H1 (cell line): Measurements from ENCODE around the gene MBD4. TPM values are rescaled to one million over a fixed set of nuclear protein-coding genes. Genes with fewer than 3 reads are reported as not detected.

ENCODE experiments used
- CTCF ChIA-PET: fragments of 300-600 bp; sonication (Branson Sonifier 250); formaldehyde crosslinking; loops from one replicate; lab custom pipeline; 2021; ENCODE audit not compliant: partially characterized antibody; lab: Charles Lee
- POLR2A ChIA-PET: fragments of 300-600 bp; sonication (Branson Sonifier 250); formaldehyde crosslinking; loops from one replicate; lab custom pipeline; 2021; ENCODE audit warnings: inconsistent platforms; ENCODE audit not compliant: partially characterized antibody; lab: Charles Lee
- DNase-seq, 2 experiments: peaks; one replicate each; pipeline versions ENCODE4 v3.0.0 to v3.0.0-alpha.2; 2010 to 2022; ENCODE audit warnings: low spot score in 2 of 2, low read depth in 1 of 2, mixed read lengths in 1 of 2
- FAIRE-seq: peaks from 2 replicates; lab custom pipeline; 2011; peaks lifted over from hg19 to GRCh38; lab: Jason Lieb, UNC
- H2AFZ ChIP-seq: 2 replicates; pipeline ENCODE4 v1.8.1; 2012; ENCODE audit warnings: low read length, inconsistent platforms
- H2AK5ac ChIP-seq: 2 replicates; pipeline ENCODE4 v1.6.1; 2013; ENCODE audit warnings: low read depth, low read length
- H2BK120ac ChIP-seq: replicated peaks from 2 replicates; pipeline ENCODE3; 2013; ENCODE audit warnings: low read depth, low read length, inconsistent platforms
- H2BK12ac ChIP-seq: 2 replicates; pipeline ENCODE4 v1.6.1; 2013; ENCODE audit warnings: low read depth, low read length
- H2BK15ac ChIP-seq: 2 replicates; pipeline ENCODE4 v1.6.1; 2013; ENCODE audit warnings: low read length
- H2BK20ac ChIP-seq: 2 replicates; pipeline ENCODE4 v1.6.1; 2013; ENCODE audit warnings: low read length
- H2BK5ac ChIP-seq: 2 replicates; pipeline ENCODE4 v1.6.1; 2013; ENCODE audit warnings: low read depth, low read length
- H3K14ac ChIP-seq: 2 replicates; pipeline ENCODE4 v1.6.1; 2013; ENCODE audit warnings: inconsistent platforms; ENCODE audit not compliant: insufficient read length
- H3K18ac ChIP-seq: 2 replicates; pipeline ENCODE4 v1.6.1; 2013; ENCODE audit warnings: low read length; ENCODE audit errors: extremely low read depth
- H3K23ac ChIP-seq: 2 replicates; pipeline ENCODE4 v1.6.1; 2013; ENCODE audit warnings: inconsistent platforms; ENCODE audit not compliant: insufficient read length
- H3K23me2 ChIP-seq: 2 replicates; pipeline ENCODE4 v1.6.1; 2013; ENCODE audit warnings: low read depth, low read length
- H3K27ac ChIP-seq: 2 replicates; pipeline ENCODE4 v1.6.1; 2011; ENCODE audit warnings: low read depth, low read length, inconsistent platforms
- H3K27me3 ChIP-seq, 4 experiments: replicated peaks in 1 of 4; 1 replicate in 1 of 4; 2 replicates in 3 of 4; pipeline versions ENCODE4 v1.6.1 to v1.8.1; 2011 to 2013; ENCODE audit warnings: low read length in 3 of 4, mild to moderate bottlenecking in 3 of 4, inconsistent platforms in 2 of 4, mixed read lengths in 2 of 4, moderate library complexity in 1 of 4; ENCODE audit not compliant: control insufficient read depth in 3 of 4, insufficient read depth in 3 of 4; ENCODE audit errors: extremely low read depth in 1 of 4
- H3K36me3 ChIP-seq, 4 experiments: 2 replicates each; pipeline versions ENCODE4 v1.6.1 to v1.8.1; 2011 to 2013; ENCODE audit warnings: mild to moderate bottlenecking in 4 of 4, low read length in 3 of 4, moderate library complexity in 2 of 4, control low read depth in 1 of 4, inconsistent platforms in 1 of 4; ENCODE audit not compliant: insufficient read depth in 4 of 4, control insufficient read depth in 2 of 4
- H3K4ac ChIP-seq: replicated peaks from 2 replicates; pipeline ENCODE3; 2013; ENCODE audit warnings: low read length, low read depth, mixed read lengths, inconsistent platforms; ENCODE audit not compliant: insufficient read length
- H3K4me1 ChIP-seq, 4 experiments: replicated peaks in 1 of 4; 1 replicate in 1 of 4; 2 replicates in 3 of 4; pipeline versions ENCODE4 v1.6.1 to v1.8.1; 2011 to 2013; ENCODE audit warnings: low read length in 3 of 4, inconsistent platforms in 2 of 4, mixed read lengths in 1 of 4; ENCODE audit not compliant: insufficient read depth in 4 of 4, control insufficient read depth in 3 of 4
- H3K4me2 ChIP-seq, 2 experiments: 2 replicates each; pipeline versions ENCODE4 v1.6.1 to v1.8.1; 2011 to 2013; ENCODE audit warnings: low read depth in 2 of 2, low read length in 2 of 2, control low read depth in 1 of 2, inconsistent platforms in 1 of 2, mild to moderate bottlenecking in 1 of 2; ENCODE audit not compliant: insufficient read depth in 1 of 2
- H3K4me3 ChIP-seq, 4 experiments: fragments of 200-600, 300-600 bp in 1 of 4; sonication (generic), shearing (Covaris generic), sonication (Bioruptor Twin) in 1 of 4; 2 replicates each; pipeline versions ENCODE4 v1.5.1 to v1.8.1; 2011 to 2016; ENCODE audit warnings: low read length in 4 of 4, low read depth in 3 of 4, control low read depth in 2 of 4, inconsistent platforms in 2 of 4, mild to moderate bottlenecking in 2 of 4, mixed read lengths in 1 of 4, moderate library complexity in 1 of 4; ENCODE audit not compliant: insufficient read depth in 2 of 4; ENCODE audit errors: extremely low read depth in 1 of 4
- H3K56ac ChIP-seq: replicated peaks from 2 replicates; pipeline ENCODE3; 2013; ENCODE audit warnings: low read depth, mild to moderate bottlenecking, mixed read lengths, low read length, inconsistent platforms; ENCODE audit not compliant: insufficient read length
- H3K79me1 ChIP-seq: 2 replicates; pipeline ENCODE4 v1.6.1; 2013; ENCODE audit warnings: low read depth, low read length, control low read depth
- H3K79me2 ChIP-seq, 2 experiments: 2 replicates each; pipeline versions ENCODE4 v1.6.1 to v1.8.1; 2012 to 2013; ENCODE audit warnings: low read length in 2 of 2, mild to moderate bottlenecking in 2 of 2, inconsistent platforms in 1 of 2; ENCODE audit not compliant: insufficient read depth in 2 of 2, control insufficient read depth in 1 of 2
- H3K9ac ChIP-seq, 4 experiments: replicated peaks in 1 of 4; 1 replicate in 1 of 4; 2 replicates in 3 of 4; pipeline versions ENCODE4 v1.6.1 to v1.8.1; 2011 to 2013; ENCODE audit warnings: low read depth in 3 of 4, low read length in 3 of 4, control low read depth in 2 of 4, mild to moderate bottlenecking in 2 of 4, moderate library complexity in 2 of 4, inconsistent platforms in 1 of 4; ENCODE audit errors: extremely low read depth in 1 of 4
- H3K9me3 ChIP-seq, 2 experiments: 2 replicates each; pipeline versions ENCODE4 v1.6.1 to v1.8.1; 2012 to 2013; ENCODE audit warnings: mild to moderate bottlenecking in 2 of 2, moderate library complexity in 2 of 2, control low read depth in 1 of 2, inconsistent platforms in 1 of 2, low read depth in 1 of 2, low read length in 1 of 2, mixed read lengths in 1 of 2; ENCODE audit not compliant: insufficient read depth in 2 of 2
- H4K20me1 ChIP-seq, 2 experiments: replicated peaks in 1 of 2; 2 replicates each; pipeline versions ENCODE3 to v1.8.1; 2011 to 2013; ENCODE audit warnings: inconsistent platforms in 2 of 2, low read length in 2 of 2, mild to moderate bottlenecking in 1 of 2; ENCODE audit not compliant: insufficient read depth in 2 of 2, control insufficient read depth in 1 of 2
- H4K5ac ChIP-seq: 2 replicates; pipeline ENCODE4 v1.6.1; 2013; ENCODE audit warnings: low read length, low read depth, mixed read lengths, inconsistent platforms; ENCODE audit not compliant: insufficient read length
- H4K8ac ChIP-seq: 2 replicates; pipeline ENCODE4 v1.8.0; 2013; ENCODE audit warnings: mild to moderate bottlenecking, moderate library complexity, low read length, inconsistent platforms; ENCODE audit not compliant: insufficient read depth; ENCODE audit errors: extremely low read depth
- H4K91ac ChIP-seq: replicated peaks from 2 replicates; pipeline ENCODE3; 2013; ENCODE audit warnings: low read length, mixed read lengths, inconsistent platforms; ENCODE audit not compliant: insufficient read length
- BCL11A ChIP-seq, 2 experiments: IDR thresholded peaks; one replicate each; pipeline ENCODE4 v1.6.1; 2011; ENCODE audit warnings: low read depth in 2 of 2, low read length in 2 of 2, mild to moderate bottlenecking in 2 of 2
- BRCA1 ChIP-seq: IDR thresholded peaks from 2 replicates; pipeline ENCODE4 v1.6.1; 2012; ENCODE audit warnings: low read depth, low read length, improper control_type of control experiment
- EZH2 ChIP-seq: fragments of 200-600 bp; sonication (generic); IDR thresholded peaks from 2 replicates; pipeline ENCODE4 v1.7.1; 2012; ENCODE audit warnings: low read depth, mild to moderate bottlenecking, moderate library complexity, low read length, inconsistent platforms; ENCODE audit not compliant: severe bottlenecking
- NRF1 ChIP-seq: IDR thresholded peaks from 2 replicates; pipeline ENCODE4 v1.6.1; 2011; ENCODE audit warnings: mild to moderate bottlenecking, low read depth, low read length, improper control_type of control experiment
- SP2 ChIP-seq: IDR thresholded peaks from 2 replicates; pipeline ENCODE4 v1.6.1; 2012; ENCODE audit warnings: mild to moderate bottlenecking, low read length, inconsistent platforms
- WGBS, 2 experiments: shearing (Covaris generic) in 1 of 2; methylation state at CpG; one replicate each; pipeline versions ENCODE4 v1.1.6 to v1.1.7; 2013 to 2015; ENCODE audit warnings: low lambda C conversion rate in 2 of 2, mixed read lengths in 2 of 2, inconsistent platforms in 1 of 2, low coverage in 1 of 2, missing lambda C conversion rate in 1 of 2; ENCODE audit not compliant: insufficient replicate concordance in 2 of 2, insufficient coverage in 1 of 2, insufficient read length in 1 of 2; ENCODE audit errors: extremely low coverage in 1 of 2, missing lambda C conversion rate in 1 of 2; 5-methylcytosine and 5-hydroxymethylcytosine counted together
- polyA plus RNA-seq, 7 experiments: library from polyadenylated mRNA; depleted of rRNA in 3 of 7; stranded (reverse) in 5 of 7; unstranded in 2 of 7; fragments of >200 nt in 5 of 7; fragments of 200-250 nt in 2 of 7; gene quantifications; 1 replicate in 5 of 7; 2 replicates in 1 of 7; 4 replicates in 1 of 7; pipeline versions ENCODE4 v1.2.1 to v1.2.3, GENCODE V29; 2011 to 2013; ENCODE audit warnings: missing spikeins in 2 of 7, mixed read lengths in 2 of 7
- total RNA-seq: library from RNA; stranded (reverse); fragmentation: NEBNext Ultra II Directional; extraction: Animal tissue kit (Norgen Biotek cat#: 25700); gene quantifications from 2 replicates; pipeline ENCODE4 v1.2.1, GENCODE V29; 2021
- TF ChIP-seq, protein P1 (sequence below), 3 experiments: IDR thresholded peaks; 1 replicate in 2 of 3; 2 replicates in 1 of 3; pipeline versions ENCODE4 v1.5.1 to v1.6.1; 2011; ENCODE audit warnings: low read length in 3 of 3, mild to moderate bottlenecking in 3 of 3, inconsistent platforms in 2 of 3, low read depth in 1 of 3, moderate library complexity in 1 of 3; ENCODE audit not compliant: insufficient read depth in 1 of 3; ENCODE audit errors: control extremely low read depth in 1 of 3
- TF ChIP-seq, protein P2 (sequence below): IDR thresholded peaks from 2 replicates; pipeline ENCODE4 v1.6.1; 2012; ENCODE audit warnings: inconsistent platforms
- TF ChIP-seq, protein P3 (sequence below): IDR thresholded peaks from 2 replicates; pipeline ENCODE4 v1.6.1; 2012; ENCODE audit warnings: low read length, inconsistent platforms

Gene MBD4
- total and polyA plus RNA-seq, 2 of the 8 experiments (the other 6 are each of a cell fraction or from before 2014, with no cell fraction given), result 11.2 to 35.8 TPM

DNA sequence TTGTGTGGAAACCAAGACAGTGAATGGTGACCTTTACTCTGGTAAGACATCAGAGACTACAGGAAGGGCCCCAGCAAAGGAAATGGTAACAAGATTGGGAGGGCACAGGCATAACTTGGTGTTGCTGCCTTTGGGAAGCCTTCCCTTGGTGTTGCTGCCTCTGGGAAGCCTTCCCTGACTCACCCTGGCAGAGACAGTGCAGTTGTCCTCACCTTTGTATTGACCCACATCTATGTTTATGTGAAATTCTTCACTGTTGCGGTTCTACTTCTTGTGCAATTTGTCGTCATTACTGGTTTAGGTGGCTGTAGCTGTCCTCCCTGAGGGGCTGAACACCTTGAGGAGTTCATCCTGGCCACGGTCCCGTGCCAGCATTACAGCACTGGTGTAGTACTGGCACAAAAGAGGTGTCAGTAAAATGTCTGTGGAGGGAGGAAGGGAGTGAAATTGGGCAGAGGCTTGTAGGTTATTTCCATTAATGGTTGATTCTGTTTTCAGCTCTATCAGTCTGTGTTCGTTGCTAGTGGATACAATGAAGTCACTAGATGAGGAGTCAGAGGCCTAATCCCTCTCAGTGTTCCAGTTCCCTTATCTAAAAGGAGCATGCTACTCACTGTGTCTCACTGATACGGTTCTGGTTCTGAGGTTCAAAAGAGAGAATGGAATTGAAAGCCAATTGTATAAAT lies 21.9 kb upstream of the MBD4 start:
- Histone ChIP-seq H3K9me3 (no peaks in the 10 kb centered on the region), H2BK5ac (no peak overlapping the region), H3K4me2 (no peak overlapping the region), H3K4me3 (no peak overlapping the region), H3K4ac (no peak overlapping the region), H4K91ac (no peak overlapping the region), H3K23me2 (peaks cover 2% of the 10 kb centered on the region; the same call in 1 of the 2 replicates), H2BK15ac (no peak overlapping the region), H2AK5ac (no peak overlapping the region), H3K18ac (no peak overlapping the region), H3K9ac (no peak overlapping the region), H3K79me1 (no peaks in the 10 kb centered on the region), H4K20me1 (no peaks in the 10 kb centered on the region), H3K79me2 (no peaks in the 10 kb centered on the region), H3K36me3 (peaks cover 0 to 22% (median under 1%) of the 10 kb centered on the region in 4 experiments; a peak in 4 of 8 replicates), H3K4me1 (no peaks in the 10 kb centered on the region), H3K14ac (no peak overlapping the region), H4K5ac (no peak overlapping the region), H3K27ac (no peak overlapping the region), H2BK12ac (no peak overlapping the region), H2BK20ac (no peak overlapping the region), H2BK120ac (no peak overlapping the region), H3K56ac (no peak overlapping the region), H3K23ac (no peak overlapping the region), H3K27me3 (no peaks in the 10 kb centered on the region), H2AFZ (no peak overlapping the region), H4K8ac (no peak overlapping the region)
- 93% methylated on average over 6 of the region's 6 CpGs; no CpG with 5 or more reads in 1 of the 2 experiments for WGBS, 2 experiments
- CTCF ChIA-PET, result interaction anchor here (1.4 kb wide), 1 partner anchor 19 kb away, joined by 4 read pairs; no protein-coding TSS in a partner anchor
- no peak for DNase-seq
- POLR2A ChIA-PET, result no interaction called here
- FAIRE-seq, result no peak
- TF ChIP-seq BCL11A (IDR thresholded peaks at IDR 0.05; ENCODE audit: low read depth in 2 of 2, low read length in 2 of 2), result no peak
- no peak for TF ChIP-seq NRF1
- TF ChIP-seq, protein P1, sequence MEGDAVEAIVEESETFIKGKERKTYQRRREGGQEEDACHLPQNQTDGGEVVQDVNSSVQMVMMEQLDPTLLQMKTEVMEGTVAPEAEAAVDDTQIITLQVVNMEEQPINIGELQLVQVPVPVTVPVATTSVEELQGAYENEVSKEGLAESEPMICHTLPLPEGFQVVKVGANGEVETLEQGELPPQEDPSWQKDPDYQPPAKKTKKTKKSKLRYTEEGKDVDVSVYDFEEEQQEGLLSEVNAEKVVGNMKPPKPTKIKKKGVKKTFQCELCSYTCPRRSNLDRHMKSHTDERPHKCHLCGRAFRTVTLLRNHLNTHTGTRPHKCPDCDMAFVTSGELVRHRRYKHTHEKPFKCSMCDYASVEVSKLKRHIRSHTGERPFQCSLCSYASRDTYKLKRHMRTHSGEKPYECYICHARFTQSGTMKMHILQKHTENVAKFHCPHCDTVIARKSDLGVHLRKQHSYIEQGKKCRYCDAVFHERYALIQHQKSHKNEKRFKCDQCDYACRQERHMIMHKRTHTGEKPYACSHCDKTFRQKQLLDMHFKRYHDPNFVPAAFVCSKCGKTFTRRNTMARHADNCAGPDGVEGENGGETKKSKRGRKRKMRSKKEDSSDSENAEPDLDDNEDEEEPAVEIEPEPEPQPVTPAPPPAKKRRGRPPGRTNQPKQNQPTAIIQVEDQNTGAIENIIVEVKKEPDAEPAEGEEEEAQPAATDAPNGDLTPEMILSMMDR (IDR thresholded peaks at IDR 0.05; ENCODE audit: control extremely low read depth in 1 of 3, insufficient read depth in 1 of 3, low read depth in 1 of 3, low read length in 3 of 3), result no peak
- TF ChIP-seq, protein P2, sequence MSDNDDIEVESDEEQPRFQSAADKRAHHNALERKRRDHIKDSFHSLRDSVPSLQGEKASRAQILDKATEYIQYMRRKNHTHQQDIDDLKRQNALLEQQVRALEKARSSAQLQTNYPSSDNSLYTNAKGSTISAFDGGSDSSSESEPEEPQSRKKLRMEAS, result no peak
- TF ChIP-seq EZH2, result no peak
- TF ChIP-seq, protein P3, sequence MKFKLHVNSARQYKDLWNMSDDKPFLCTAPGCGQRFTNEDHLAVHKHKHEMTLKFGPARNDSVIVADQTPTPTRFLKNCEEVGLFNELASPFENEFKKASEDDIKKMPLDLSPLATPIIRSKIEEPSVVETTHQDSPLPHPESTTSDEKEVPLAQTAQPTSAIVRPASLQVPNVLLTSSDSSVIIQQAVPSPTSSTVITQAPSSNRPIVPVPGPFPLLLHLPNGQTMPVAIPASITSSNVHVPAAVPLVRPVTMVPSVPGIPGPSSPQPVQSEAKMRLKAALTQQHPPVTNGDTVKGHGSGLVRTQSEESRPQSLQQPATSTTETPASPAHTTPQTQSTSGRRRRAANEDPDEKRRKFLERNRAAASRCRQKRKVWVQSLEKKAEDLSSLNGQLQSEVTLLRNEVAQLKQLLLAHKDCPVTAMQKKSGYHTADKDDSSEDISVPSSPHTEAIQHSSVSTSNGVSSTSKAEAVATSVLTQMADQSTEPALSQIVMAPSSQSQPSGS, result no peak
- TF ChIP-seq BRCA1, result no peak
- no peak for TF ChIP-seq SP2
